Left lung (tissue), 10 donors: ENCODE measurements around the gene TTBK1. TPM values are rescaled to one million over a fixed set of nuclear protein-coding genes. Genes with fewer than 3 reads are reported as not detected.

ENCODE experiments used
- ATAC-seq: fragments of 200-7000 bp; cut with Tn5 transposase; one replicate; pipeline ENCODE4 v1.9.1; 2020; ENCODE audit warnings: moderate library complexity
- DNase-seq, 4 donors: peaks; one replicate each; pipeline ENCODE4 v3.0.0-alpha.2; 2013 to 2020
- H3K27ac ChIP-seq, 2 donors: fragments of 200-600 bp; sonication (generic) in 1 of 2; one replicate each; pipeline versions ENCODE4 v1.5.0 to v1.8.0; 2020 to 2021
- H3K27me3 ChIP-seq, 2 donors: fragments of 200-600 bp; sonication (generic) in 1 of 2; one replicate each; pipeline versions ENCODE4 v1.5.0 to v1.8.0; 2020 to 2021
- H3K36me3 ChIP-seq, 2 donors: fragments of 200-600 bp; sonication (generic) in 1 of 2; one replicate each; pipeline versions ENCODE4 v1.5.0 to v1.8.0; 2020 to 2021
- H3K4me1 ChIP-seq, 2 donors: fragments of 200-600 bp; one replicate each; pipeline ENCODE4 v1.8.0; 2021
- H3K4me3 ChIP-seq, 2 donors: fragments of 200-600 bp; sonication (generic) in 1 of 2; one replicate each; pipeline versions ENCODE4 v1.5.0 to v1.8.0; 2020 to 2021; ENCODE audit warnings: mild to moderate bottlenecking in 1 of 2
- H3K9me3 ChIP-seq, 2 donors: fragments of 200-600 bp; sonication (generic) in 1 of 2; one replicate each; pipeline versions ENCODE4 v1.5.0 to v1.8.0; 2020 to 2021
- CTCF ChIP-seq, 2 donors: fragments of 200-600 bp; sonication (generic) in 1 of 2; IDR thresholded peaks; one replicate each; pipeline versions ENCODE4 v1.5.0 to v1.8.0; 2021; ENCODE audit warnings: antibody characterized with exemption in 2 of 2
- intact Hi-C, 2 donors: fragments of 100-400 bp; cut with DNase I; formaldehyde crosslinking; loops; one replicate each; pipeline versions ENCODE4 v1.11.2 to v1.14.2; 2022
- polyA plus RNA-seq, 6 donors: library from polyadenylated mRNA; unstranded; fragments of 120-200 nt; gene quantifications; one replicate each; pipeline ENCODE4 v1.2.1, GENCODE V29; 2013; ENCODE audit not compliant: insufficient read length in 6 of 6
- total RNA-seq, 2 donors: library from RNA; stranded (reverse); fragmentation: NEBNext Ultra II Directional; extraction: Animal tissue kit (Norgen Biotek cat#: 25700); gene quantifications; one replicate each; pipeline ENCODE4 v1.2.1, GENCODE V29; 2021
- donor health status: DM: no; HTN: yes; CAD: no.
- donor health status: DM: no; HTN: no; CAD: no.

TTBK1 gene
- total and polyA plus RNA-seq, 8 donors: 0.08 to 0.94 (median 0.62) TPM

- no peak overlapping the region for H3K4me3 ChIP-seq
- H3K36me3 ChIP-seq: peaks cover 0 to 47% of the 10 kb centered on the region in 2 donors
- no peak overlapping the region for H3K27ac ChIP-seq
- no peak for ATAC-seq
- H3K4me1 ChIP-seq: no peaks in the 10 kb centered on the region
- no peaks in the 10 kb centered on the region for H3K9me3 ChIP-seq
- no peak for TF ChIP-seq CTCF (IDR thresholded peaks at IDR 0.05)
- DNase-seq: no peak
- no peaks in the 10 kb centered on the region for H3K27me3 ChIP-seq
- intact Hi-C loops: no loop called here
These were observed 36.0 kb upstream of the TTBK1 start for GRCh38 chr6:43207286-43207685.

- Histone ChIP-seq H3K36me3 (peaks cover 0 to 47% of the 10 kb centered on the region in 2 donors), H3K4me1 (no peaks in the 10 kb centered on the region), H3K9me3 (no peaks in the 10 kb centered on the region), H3K4me3 (no peak overlapping the region), H3K27ac (no peak overlapping the region), H3K27me3 (no peaks in the 10 kb centered on the region)
- intact Hi-C loops: no loop called here
- peak in 1 of 4 donors; percentile 26 for DNase-seq
- no peak for ATAC-seq
- TF ChIP-seq CTCF (IDR thresholded peaks at IDR 0.05): no peak
These were observed 31.3 kb upstream of the TTBK1 start for GRCh38 chr6:43211955-43212354.

- Histone ChIP-seq H3K4me3 (no peak overlapping the region), H3K4me1 (no peaks in the 10 kb centered on the region), H3K9me3 (no peaks in the 10 kb centered on the region), H3K27me3 (no peaks in the 10 kb centered on the region), H3K36me3 (peaks cover 0 to 57% of the 10 kb centered on the region in 2 donors), H3K27ac (no peak overlapping the region)
- intact Hi-C loops: no loop called here
- no peak for TF ChIP-seq CTCF (IDR thresholded peaks at IDR 0.05)
- ATAC-seq (no peak), DNase-seq (no peak)
These were observed 29.9 kb upstream of the TTBK1 start for GRCh38 chr6:43213431-43213830.

- Histone ChIP-seq H3K36me3 (peaks cover 0 to 60% of the 10 kb centered on the region in 2 donors), H3K27me3 (no peaks in the 10 kb centered on the region), H3K4me1 (no peaks in the 10 kb centered on the region), H3K27ac (no peak overlapping the region), H3K9me3 (no peaks in the 10 kb centered on the region), H3K4me3 (no peak overlapping the region)
- TF ChIP-seq CTCF (IDR thresholded peaks at IDR 0.05): no peak
- DNase-seq (no peak), ATAC-seq (no peak)
- intact Hi-C loops: no loop called here
These were observed 28.2 kb upstream of the TTBK1 start for GRCh38 chr6:43215066-43215465.

- no peaks in the 10 kb centered on the region for H3K9me3 ChIP-seq
- ATAC-seq: no peak
- peak in 1 of 4 donors; percentile 59 for DNase-seq
- no peak overlapping the region for H3K27ac ChIP-seq
- H3K36me3 ChIP-seq: peaks cover 0 to 71% of the 10 kb centered on the region in 2 donors
- no peaks in the 10 kb centered on the region for H3K27me3 ChIP-seq
- no peaks in the 10 kb centered on the region for H3K4me1 ChIP-seq
- no peak for TF ChIP-seq CTCF (IDR thresholded peaks at IDR 0.05)
- intact Hi-C loops: no loop called here
- no peak overlapping the region for H3K4me3 ChIP-seq
These were observed 27.1 kb upstream of the TTBK1 start for GRCh38 chr6:43216200-43216599.
